Kidney (tissue), 14 donors: ENCODE data around the gene PAM16. TPM values are rescaled to one million over a fixed set of nuclear protein-coding genes. Genes with fewer than 3 reads are reported as not detected.
A peak's percentile ranks its signal among the peaks of the same experiment; 100 is the strongest.

Experiments used
- DNase-seq, 5 donors: peaks; one replicate each; pipeline ENCODE4 v3.0.0-alpha.2; 2013 to 2020
- FAIRE-seq: peaks from 2 replicates; lab custom pipeline; 2012; peaks lifted over from hg19 to GRCh38; lab: Jason Lieb, UNC
- H3K27ac ChIP-seq, 2 donors: one replicate each; pipeline ENCODE4 v1.7.0; 2013; ENCODE audit warnings: low read depth in 2 of 2, low read length in 2 of 2, inconsistent platforms in 1 of 2
- H3K27me3 ChIP-seq: one replicate; pipeline ENCODE4 v1.7.1; 2013; ENCODE audit warnings: low read length, inconsistent platforms; ENCODE audit not compliant: control insufficient read depth, insufficient read depth
- H3K36me3 ChIP-seq, 3 donors: one replicate each; pipeline versions ENCODE4 v1.7.0 to v1.7.1; 2013; ENCODE audit warnings: low read length in 3 of 3, control low read depth in 1 of 3, inconsistent platforms in 1 of 3; ENCODE audit not compliant: insufficient read depth in 3 of 3, control insufficient read depth in 2 of 3
- H3K4me1 ChIP-seq, 3 donors: one replicate each; pipeline versions ENCODE4 v1.7.0 to v1.7.1; 2013; ENCODE audit warnings: low read length in 3 of 3, inconsistent platforms in 1 of 3, low read depth in 1 of 3; ENCODE audit not compliant: control insufficient read depth in 2 of 3, insufficient read depth in 2 of 3
- H3K4me3 ChIP-seq, 3 donors: one replicate each; pipeline versions ENCODE4 v1.7.0 to v1.8.1; 2013; ENCODE audit warnings: low read length in 3 of 3, control low read depth in 1 of 3, inconsistent platforms in 1 of 3
- H3K9ac ChIP-seq, 3 donors: one replicate each; pipeline versions ENCODE4 v1.7.0 to v1.7.1; 2013; ENCODE audit warnings: low read length in 3 of 3, control low read depth in 1 of 3, inconsistent platforms in 1 of 3
- H3K9me3 ChIP-seq, 3 donors: one replicate each; pipeline versions ENCODE4 v1.7.0 to v1.7.1; 2013; ENCODE audit warnings: low read length in 3 of 3, control low read depth in 1 of 3, inconsistent platforms in 1 of 3; ENCODE audit not compliant: control insufficient read depth in 2 of 3, insufficient read depth in 1 of 3
- intact Hi-C: fragments of 100-400 bp; cut with DNase I; formaldehyde crosslinking; loops from one replicate; pipeline ENCODE4 v1.11.1; 2022
- polyA plus RNA-seq: library from polyadenylated mRNA; stranded (reverse); fragments of 350-450 nt; fragmentation: Illumina TruSeq; extraction: RNeasy Lipid Tissue Mini Kit (QIAGEN cat#74804); gene quantifications from one replicate; pipeline ENCODE4 v1.2.3, GENCODE V29; 2014; ENCODE audit warnings: low read depth, low replicate concordance; ENCODE audit not compliant: insufficient read depth
- total RNA-seq: library from RNA; stranded (reverse); fragmentation: NEBNext Ultra II Directional; extraction: Animal tissue kit (Norgen Biotek cat#: 25700); gene quantifications from one replicate; pipeline ENCODE4 v1.2.1, GENCODE V29; 2021
- TF ChIP-seq, protein P1 (sequence below): IDR thresholded peaks from 3 replicates; pipeline ENCODE4 v1.5.1; 2012; ENCODE audit warnings: mild to moderate bottlenecking, moderate library complexity, borderline replicate concordance; ENCODE audit not compliant: insufficient read depth; ENCODE audit errors: extremely low read depth
- donor health status: control.
- donor health status: control.
- donor health status: control.
- donor health status: control.
- donor health status: control.
- donor health status: DM: yes; HTN: yes; CAD: no.
- donor health status: Normal renal cell carcinoma (clear cell type).

PAM16 gene
- total and polyA plus RNA-seq, 2 donors from 2014 or later: 29.4 to 61.1 TPM

DNA sequence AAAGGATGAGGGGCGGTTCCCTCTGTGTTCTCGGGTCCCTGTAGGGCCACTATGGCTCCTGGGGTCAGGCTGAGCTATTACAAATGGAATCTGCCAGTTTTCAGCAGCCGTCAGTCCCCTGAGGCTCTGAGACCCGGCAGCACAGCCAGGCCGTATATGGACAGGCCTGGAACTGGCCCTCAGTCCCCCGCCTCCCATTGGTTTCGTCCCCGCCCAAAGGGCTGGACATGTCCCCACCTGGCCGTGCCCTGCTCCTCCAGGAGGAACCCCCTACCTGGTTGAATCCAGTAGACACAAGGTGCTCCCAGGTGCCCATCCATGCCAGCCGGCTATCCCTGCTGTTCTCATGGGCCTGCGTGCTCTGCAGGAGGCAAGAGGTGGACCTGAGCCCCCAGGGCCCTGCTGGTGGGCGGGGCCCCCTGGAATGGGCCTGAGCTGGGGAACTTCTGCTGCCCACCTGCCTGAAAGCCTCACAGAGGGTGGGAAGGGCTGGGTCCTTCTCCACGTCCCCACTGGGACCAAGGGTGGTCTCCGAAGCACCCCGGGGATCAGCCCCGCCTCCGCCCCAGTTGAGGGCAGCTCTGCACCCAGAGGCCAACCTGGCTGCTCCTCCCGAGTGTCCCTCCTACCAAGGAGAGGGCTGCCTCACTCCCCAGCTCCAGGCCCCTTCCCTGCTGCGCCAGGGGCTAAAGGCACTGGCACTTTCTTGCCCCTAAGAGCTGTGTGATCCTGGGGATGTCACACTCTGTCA is 37.3 kb upstream of the PAM16 start:
- Histone ChIP-seq H3K9me3 (no peaks in the 10 kb centered on the region), H3K4me3 (no peak overlapping the region), H3K27ac (peak overlapping the region; percentile 49 to 75), H3K9ac (no peak overlapping the region), H3K36me3 (peaks cover 0 to 4% (median 0%) of the 10 kb centered on the region in 3 donors), H3K27me3 (no peaks in the 10 kb centered on the region), H3K4me1 (peaks cover 0 to 32% (median 0%) of the 10 kb centered on the region in 3 donors)
- FAIRE-seq (no peak), DNase-seq (peak in 3 of 5 donors; percentile 57 to 90 (median 68))
- TF ChIP-seq, protein P1, sequence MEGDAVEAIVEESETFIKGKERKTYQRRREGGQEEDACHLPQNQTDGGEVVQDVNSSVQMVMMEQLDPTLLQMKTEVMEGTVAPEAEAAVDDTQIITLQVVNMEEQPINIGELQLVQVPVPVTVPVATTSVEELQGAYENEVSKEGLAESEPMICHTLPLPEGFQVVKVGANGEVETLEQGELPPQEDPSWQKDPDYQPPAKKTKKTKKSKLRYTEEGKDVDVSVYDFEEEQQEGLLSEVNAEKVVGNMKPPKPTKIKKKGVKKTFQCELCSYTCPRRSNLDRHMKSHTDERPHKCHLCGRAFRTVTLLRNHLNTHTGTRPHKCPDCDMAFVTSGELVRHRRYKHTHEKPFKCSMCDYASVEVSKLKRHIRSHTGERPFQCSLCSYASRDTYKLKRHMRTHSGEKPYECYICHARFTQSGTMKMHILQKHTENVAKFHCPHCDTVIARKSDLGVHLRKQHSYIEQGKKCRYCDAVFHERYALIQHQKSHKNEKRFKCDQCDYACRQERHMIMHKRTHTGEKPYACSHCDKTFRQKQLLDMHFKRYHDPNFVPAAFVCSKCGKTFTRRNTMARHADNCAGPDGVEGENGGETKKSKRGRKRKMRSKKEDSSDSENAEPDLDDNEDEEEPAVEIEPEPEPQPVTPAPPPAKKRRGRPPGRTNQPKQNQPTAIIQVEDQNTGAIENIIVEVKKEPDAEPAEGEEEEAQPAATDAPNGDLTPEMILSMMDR: no peak
- intact Hi-C loops: no loop called here

DNA sequence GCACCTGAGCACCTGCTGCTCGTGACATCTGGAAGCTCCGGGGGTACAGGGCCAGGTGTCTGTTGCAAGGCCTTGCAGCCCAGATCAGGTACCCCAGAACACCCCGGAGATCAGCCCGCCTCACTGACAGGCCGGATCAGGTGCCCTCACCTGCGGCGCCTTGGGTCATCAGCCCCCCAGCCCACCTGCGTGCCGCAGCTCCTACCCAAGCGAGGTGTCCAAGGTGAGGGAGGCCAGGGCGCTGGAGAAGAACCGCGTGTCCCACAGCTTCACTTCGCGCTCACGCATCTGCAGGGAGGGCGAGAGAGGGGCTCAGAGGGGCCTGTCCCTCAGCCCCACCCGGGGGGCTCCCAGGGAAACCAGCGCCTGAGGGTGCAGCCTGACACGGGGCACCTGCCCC is 36.7 kb upstream of the PAM16 start:
- FAIRE-seq: no peak
- Histone ChIP-seq H3K9ac (no peak overlapping the region), H3K9me3 (no peaks in the 10 kb centered on the region), H3K36me3 (peaks cover 0 to 4% (median 2%) of the 10 kb centered on the region in 3 donors), H3K4me3 (no peak overlapping the region), H3K27ac (peak overlapping the region; percentile 51 to 75), H3K27me3 (no peaks in the 10 kb centered on the region), H3K4me1 (peaks cover 0 to 32% (median 0%) of the 10 kb centered on the region in 3 donors)
- intact Hi-C loops: no loop called here
- DNase-seq: peak in 2 of 5 donors; percentile 62 to 78
- TF ChIP-seq, protein P1: no peak

DNA sequence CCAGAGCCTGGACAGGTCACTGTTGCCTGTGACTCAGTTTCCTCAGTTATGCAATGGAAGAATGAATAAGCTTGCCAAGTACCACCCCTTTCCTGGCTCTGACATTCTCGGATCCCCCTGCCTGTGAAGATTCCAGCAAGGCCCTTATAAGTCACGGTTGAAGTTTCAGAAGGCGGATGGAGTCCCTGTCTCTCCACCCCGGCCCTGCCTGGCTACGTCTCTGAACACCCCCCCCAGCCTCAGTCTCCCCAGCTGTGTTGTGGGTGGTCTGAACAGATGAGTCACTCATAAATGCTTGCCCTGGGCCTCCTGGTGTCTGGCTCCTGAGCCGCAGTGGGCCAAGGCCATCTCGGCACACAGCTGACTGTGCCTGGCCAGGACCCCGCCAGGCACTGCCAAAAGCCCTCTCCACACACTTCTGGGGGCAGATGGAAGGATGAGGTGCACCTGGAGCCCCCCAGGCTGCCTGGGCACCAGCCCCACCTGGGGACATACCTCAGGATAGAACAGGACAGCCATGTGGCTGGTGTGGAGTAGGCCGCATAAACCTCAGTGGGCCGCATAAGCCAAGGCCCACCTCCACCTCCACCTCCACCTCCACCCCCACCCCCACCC is 35.9 kb upstream of the PAM16 start:
- Histone ChIP-seq H3K4me1 (peaks cover 0 to 33% (median 0%) of the 10 kb centered on the region in 3 donors), H3K9ac (peak overlapping the region in 1 of 3 donors; percentile 0), H3K36me3 (peaks cover 0 to 4% (median 2%) of the 10 kb centered on the region in 3 donors), H3K4me3 (no peak overlapping the region), H3K27me3 (no peaks in the 10 kb centered on the region), H3K9me3 (no peaks in the 10 kb centered on the region), H3K27ac (peak overlapping the region; percentile 51 to 75)
- TF ChIP-seq, protein P1: no peak
- intact Hi-C loops: no loop called here
- DNase-seq (peak in 2 of 5 donors; percentile 45 to 74), FAIRE-seq (no peak)
